Testis (tissue), 3 donors: ENCODE data around the gene FRMPD4. TPM values are rescaled to one million over a fixed set of nuclear protein-coding genes. Genes with fewer than 3 reads are reported as not detected.

ENCODE experiments used
- DNase-seq: peaks from one replicate; pipeline ENCODE4 v3.0.0-alpha.2; 2019
- H3K27ac ChIP-seq, 2 donors: fragments of 200-600 bp; sonication (generic); one replicate each; pipeline ENCODE4 v1.5.1; 2019
- H3K27me3 ChIP-seq: fragments of 200-600 bp; sonication (generic); one replicate; pipeline ENCODE4 v1.5.1; 2019
- H3K36me3 ChIP-seq: fragments of 200-600 bp; sonication (generic); one replicate; pipeline ENCODE4 v1.5.1; 2017; ENCODE audit warnings: low read depth; ENCODE audit errors: missing control alignments
- H3K4me1 ChIP-seq: fragments of 200-600 bp; sonication (generic); one replicate; pipeline ENCODE4 v1.5.1; 2019
- H3K4me3 ChIP-seq, 2 donors: fragments of 200-600 bp; sonication (generic); one replicate each; pipeline ENCODE4 v1.5.1; 2017 to 2019
- H3K9me3 ChIP-seq: fragments of 200-600 bp; sonication (generic); one replicate; pipeline ENCODE4 v1.5.1; 2017
- CTCF ChIP-seq, 3 experiments: fragments of 450-650 bp in 2 of 3; fragments of 200-600 bp in 1 of 3; sonication (generic) in 1 of 3; IDR thresholded peaks; one replicate each; pipeline ENCODE4 v1.5.1; 2016 to 2019; ENCODE audit warnings: antibody characterized with exemption in 3 of 3, mild to moderate bottlenecking in 2 of 3, moderate library complexity in 1 of 3
- POLR2A ChIP-seq: fragments of 450-650 bp; IDR thresholded peaks from one replicate; pipeline ENCODE4 v1.6.1; 2017; ENCODE audit warnings: antibody characterized with exemption, mild to moderate bottlenecking, moderate library complexity
- WGBS, 2 donors: methylation state at CpG; one replicate each; pipeline ENCODE4 v1.1.5; 2018; 5-methylcytosine and 5-hydroxymethylcytosine counted together
- intact Hi-C: fragments of 100-400 bp; cut with DNase I; formaldehyde crosslinking; loops from one replicate; pipeline ENCODE4 v1.15.1; 2023; ENCODE audit warnings: low total_unique reads
- polyA plus RNA-seq: library from polyadenylated mRNA; stranded (reverse); fragments of 350-450 nt; fragmentation: Illumina TruSeq; extraction: RNeasy Lipid Tissue Mini Kit (QIAGEN cat#74804); gene quantifications from one replicate; pipeline ENCODE4 v1.2.3, GENCODE V29; 2014; ENCODE audit warnings: low read depth, low replicate concordance; ENCODE audit not compliant: insufficient read depth
- total RNA-seq, 2 donors: library from RNA; depleted of rRNA; stranded (reverse); fragments of >200 nt; gene quantifications; one replicate each; pipeline ENCODE4 v1.2.3, GENCODE V29; 2016

FRMPD4 gene
- total and polyA plus RNA-seq, 3 donors from 2014 or later, result 1.1 to 1.6 (median 1.3) TPM

GRCh38 chrX:12741416-12741815 is 603.1 kb downstream of the FRMPD4 start:
- H3K4me3 ChIP-seq, result no peak overlapping the region
- intact Hi-C loops, result no loop called here
- no peaks in the 10 kb centered on the region for H3K4me1 ChIP-seq
- H3K9me3 ChIP-seq, result no peaks in the 10 kb centered on the region
- no peak overlapping the region for H3K27ac ChIP-seq
- H3K27me3 ChIP-seq, result no peaks in the 10 kb centered on the region
- DNase-seq, result no peak
- H3K36me3 ChIP-seq, result no peaks in the 10 kb centered on the region
- TF ChIP-seq POLR2A (no peak), CTCF (IDR thresholded peaks at IDR 0.05) (no peak)
- 91 to 93% methylated on average over 6 of the region's 6 CpGs for WGBS, 2 donors

GRCh38 chrX:12747433-12747832 is 609.2 kb downstream of the FRMPD4 start:
- 100% methylated on average over 1 of the region's 1 CpG for WGBS, 2 donors
- TF ChIP-seq POLR2A, result no peak
- no peak for TF ChIP-seq CTCF (IDR thresholded peaks at IDR 0.05)
- Histone ChIP-seq H3K4me3 (no peak overlapping the region), H3K4me1 (no peaks in the 10 kb centered on the region), H3K27ac (no peak overlapping the region), H3K36me3 (no peaks in the 10 kb centered on the region), H3K27me3 (no peaks in the 10 kb centered on the region), H3K9me3 (no peaks in the 10 kb centered on the region)
- no peak for DNase-seq
- intact Hi-C loops, result no loop called here

- DNase-seq, result no peak
- Histone ChIP-seq H3K9me3 (no peaks in the 10 kb centered on the region), H3K27ac (no peak overlapping the region), H3K4me1 (no peaks in the 10 kb centered on the region), H3K27me3 (no peaks in the 10 kb centered on the region), H3K36me3 (no peaks in the 10 kb centered on the region), H3K4me3 (no peak overlapping the region)
- intact Hi-C loops, result no loop called here
- TF ChIP-seq CTCF (IDR thresholded peaks at IDR 0.05), result no peak
- TF ChIP-seq POLR2A, result no peak
- 71 to 92% methylated on average over 1 of the region's 1 CpG for WGBS, 2 donors
Observed at GRCh38 chrX:12751887-12752286, 613.6 kb downstream of the FRMPD4 start.

- WGBS, 2 donors, result 53 to 78% methylated on average over 2 of the region's 2 CpGs
- no peak overlapping the region for H3K27ac ChIP-seq
- DNase-seq, result no peak
- intact Hi-C loops, result no loop called here
- H3K4me1 ChIP-seq, result no peaks in the 10 kb centered on the region
- TF ChIP-seq CTCF (IDR thresholded peaks at IDR 0.05) (no peak), POLR2A (no peak)
- H3K27me3 ChIP-seq, result no peaks in the 10 kb centered on the region
- no peaks in the 10 kb centered on the region for H3K36me3 ChIP-seq
- H3K4me3 ChIP-seq, result no peak overlapping the region
- H3K9me3 ChIP-seq, result no peaks in the 10 kb centered on the region
Observed at GRCh38 chrX:12753366-12753765, 615.1 kb downstream of the FRMPD4 start.

- no peak for DNase-seq
- WGBS, 2 donors, result 74 to 88% methylated on average over 3 of the region's 3 CpGs
- no peaks in the 10 kb centered on the region for H3K4me1 ChIP-seq
- no peaks in the 10 kb centered on the region for H3K9me3 ChIP-seq
- intact Hi-C loops, result no loop called here
- TF ChIP-seq POLR2A (no peak), CTCF (IDR thresholded peaks at IDR 0.05) (no peak)
- no peaks in the 10 kb centered on the region for H3K27me3 ChIP-seq
- no peak overlapping the region for H3K27ac ChIP-seq
- no peaks in the 10 kb centered on the region for H3K36me3 ChIP-seq
- no peak overlapping the region for H3K4me3 ChIP-seq
Observed at GRCh38 chrX:12758291-12758690, 620.0 kb downstream of the FRMPD4 start.
